Putamen (tissue), 1 donor: Measurements from ENCODE around the gene SEMA4D.
A peak's percentile ranks its signal among the peaks of the same experiment; 100 is the strongest.

Experiments used
- DNase-seq: peaks from one replicate; pipeline ENCODE4 v3.0.0-alpha.2; 2016; ENCODE audit warnings: low spot score

Gene SEMA4D

GRCh38 chr9:89367726-89368437 is 130.0 kb downstream of the SEMA4D start:
- DNase-seq, result no peak

- no peak for DNase-seq
Measured at GRCh38 chr9:89367281-89367680, 130.6 kb downstream of the SEMA4D start.

- DNase-seq, result no peak
Measured at GRCh38 chr9:89366711-89367110, 131.2 kb downstream of the SEMA4D start.

GRCh38 chr9:89365532-89365912 is 132.4 kb downstream of the SEMA4D start:
- DNase-seq, result no peak

GRCh38 chr9:89364666-89365531 is 133.0 kb downstream of the SEMA4D start:
- DNase-seq, result no peak

- DNase-seq, result no peak
Measured at GRCh38 chr9:89363921-89364665, 133.8 kb downstream of the SEMA4D start.

- DNase-seq, result no peak
Measured at GRCh38 chr9:89363311-89363670, 134.6 kb downstream of the SEMA4D start.

- no peak for DNase-seq
Measured at GRCh38 chr9:89362647-89363310, 135.1 kb downstream of the SEMA4D start.

GRCh38 chr9:89361816-89362646 is 135.9 kb downstream of the SEMA4D start:
- DNase-seq, result no peak

- no peak for DNase-seq
Measured at GRCh38 chr9:89361031-89361430, 136.9 kb downstream of the SEMA4D start.

GRCh38 chr9:89360465-89360864 is 137.4 kb downstream of the SEMA4D start:
- DNase-seq, result no peak

- no peak for DNase-seq
Measured at GRCh38 chr9:89359751-89360261, 138.1 kb downstream of the SEMA4D start.

GRCh38 chr9:89358985-89359384 is 138.9 kb downstream of the SEMA4D start:
- peak; percentile 31 for DNase-seq

GRCh38 chr9:89358376-89358916 is 139.5 kb downstream of the SEMA4D start:
- DNase-seq, result no peak

GRCh38 chr9:89357331-89358197 is 140.3 kb downstream of the SEMA4D start:
- no peak for DNase-seq

- DNase-seq, result no peak
Measured at GRCh38 chr9:89356782-89357181, 141.1 kb downstream of the SEMA4D start.

GRCh38 chr9:89354471-89354870 is 143.4 kb downstream of the SEMA4D start:
- DNase-seq, result no peak

- DNase-seq, result no peak
Measured at GRCh38 chr9:89353989-89354388, 143.9 kb downstream of the SEMA4D start.

GRCh38 chr9:89352874-89353649 is 144.9 kb downstream of the SEMA4D start:
- DNase-seq, result no peak
